ENCODE measurements around the gene PAM.

DNA sequence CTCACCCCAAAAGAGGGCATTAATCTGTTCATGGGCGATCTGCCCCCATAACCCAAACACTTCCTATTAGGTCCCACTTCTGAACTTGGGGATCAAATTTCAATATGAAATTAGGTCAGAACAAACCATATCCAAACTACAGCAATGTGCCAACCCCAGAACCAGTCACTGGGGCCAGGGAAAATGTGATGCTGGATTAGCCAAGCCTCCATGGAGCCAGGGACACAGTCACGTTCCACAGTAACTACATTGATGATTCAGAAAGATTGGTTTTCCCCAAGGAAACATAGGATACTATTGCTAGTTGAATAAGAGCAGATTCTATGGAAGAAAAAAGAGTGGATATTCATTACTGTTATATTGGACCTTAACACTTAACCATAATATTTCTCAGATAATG lies 280.6 kb downstream of the PAM start:
- TF ChIP-seq, protein P1, sequence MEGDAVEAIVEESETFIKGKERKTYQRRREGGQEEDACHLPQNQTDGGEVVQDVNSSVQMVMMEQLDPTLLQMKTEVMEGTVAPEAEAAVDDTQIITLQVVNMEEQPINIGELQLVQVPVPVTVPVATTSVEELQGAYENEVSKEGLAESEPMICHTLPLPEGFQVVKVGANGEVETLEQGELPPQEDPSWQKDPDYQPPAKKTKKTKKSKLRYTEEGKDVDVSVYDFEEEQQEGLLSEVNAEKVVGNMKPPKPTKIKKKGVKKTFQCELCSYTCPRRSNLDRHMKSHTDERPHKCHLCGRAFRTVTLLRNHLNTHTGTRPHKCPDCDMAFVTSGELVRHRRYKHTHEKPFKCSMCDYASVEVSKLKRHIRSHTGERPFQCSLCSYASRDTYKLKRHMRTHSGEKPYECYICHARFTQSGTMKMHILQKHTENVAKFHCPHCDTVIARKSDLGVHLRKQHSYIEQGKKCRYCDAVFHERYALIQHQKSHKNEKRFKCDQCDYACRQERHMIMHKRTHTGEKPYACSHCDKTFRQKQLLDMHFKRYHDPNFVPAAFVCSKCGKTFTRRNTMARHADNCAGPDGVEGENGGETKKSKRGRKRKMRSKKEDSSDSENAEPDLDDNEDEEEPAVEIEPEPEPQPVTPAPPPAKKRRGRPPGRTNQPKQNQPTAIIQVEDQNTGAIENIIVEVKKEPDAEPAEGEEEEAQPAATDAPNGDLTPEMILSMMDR (IDR thresholded peaks at IDR 0.05) = no peak
- TF ChIP-seq POLR2A (IDR thresholded peaks at IDR 0.05) = no peak

All from testis (tissue), 2 donors.